ENCODE results near the gene FBXW7. TPM values are rescaled to one million over a fixed set of nuclear protein-coding genes. Genes with fewer than 3 reads are reported as not detected.
A peak's percentile ranks its signal among the peaks of the same experiment; 100 is the strongest.

Gene FBXW7
- total RNA-seq, 1 donor from 2014 or later: 47.2 TPM

DNA sequence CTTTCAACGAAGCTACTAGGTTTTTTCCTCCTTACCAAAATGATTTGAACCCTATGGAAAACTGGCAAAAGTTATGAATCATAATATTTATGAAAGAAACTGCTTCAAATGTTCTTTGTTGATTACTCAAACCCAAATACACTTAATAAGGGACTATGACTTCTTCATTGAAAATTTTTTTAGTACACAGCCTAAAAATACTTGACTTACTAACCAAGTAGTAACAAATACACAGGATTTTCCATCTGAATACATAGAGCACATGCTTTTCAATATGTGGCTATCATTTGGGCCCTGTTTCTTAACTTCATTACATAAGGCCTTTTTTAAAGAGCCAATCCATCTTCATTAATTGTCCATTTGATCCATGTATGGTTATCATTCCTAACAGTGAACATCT, 171.5 kb downstream of the FBXW7 start:
- H3K4me3 ChIP-seq: no peak overlapping the region
- intact Hi-C loops (cut with DNase I): no loop called here
- DNase-seq: no peak
- no peaks in the 10 kb centered on the region for H3K9me3 ChIP-seq
- no peaks in the 10 kb centered on the region for H3K4me1 ChIP-seq
- no peak overlapping the region for H3K27ac ChIP-seq
- no peak for TF ChIP-seq CTCF (IDR thresholded peaks at IDR 0.05)
- H3K36me3 ChIP-seq: no peaks in the 10 kb centered on the region
- no peaks in the 10 kb centered on the region for H3K27me3 ChIP-seq
- ATAC-seq: no peak

- H3K4me3 ChIP-seq: no peak overlapping the region
- no peaks in the 10 kb centered on the region for H3K9me3 ChIP-seq
- H3K27me3 ChIP-seq: no peaks in the 10 kb centered on the region
- ATAC-seq (no peak), DNase-seq (no peak)
- H3K4me1 ChIP-seq: no peaks in the 10 kb centered on the region
- H3K36me3 ChIP-seq: no peaks in the 10 kb centered on the region
- no peak for TF ChIP-seq CTCF (IDR thresholded peaks at IDR 0.05)
- intact Hi-C loops (cut with DNase I): no loop called here
- H3K27ac ChIP-seq: no peak overlapping the region
Measured at GRCh38 chr4:152363904-152364303, 172.0 kb downstream of the FBXW7 start.

GRCh38 chr4:152363086-152363485, 172.8 kb downstream of the FBXW7 start:
- DNase-seq (no peak), ATAC-seq (no peak)
- H3K27me3 ChIP-seq: no peaks in the 10 kb centered on the region
- no peaks in the 10 kb centered on the region for H3K36me3 ChIP-seq
- no peak for TF ChIP-seq CTCF (IDR thresholded peaks at IDR 0.05)
- H3K4me3 ChIP-seq: no peak overlapping the region
- H3K4me1 ChIP-seq: no peaks in the 10 kb centered on the region
- H3K9me3 ChIP-seq: no peaks in the 10 kb centered on the region
- no peak overlapping the region for H3K27ac ChIP-seq
- intact Hi-C loops (cut with DNase I): no loop called here

GRCh38 chr4:152360045-152360410, 175.9 kb downstream of the FBXW7 start:
- DNase-seq (no peak), ATAC-seq (no peak)
- H3K4me1 ChIP-seq: peaks cover 6% of the 10 kb centered on the region
- no peak overlapping the region for H3K4me3 ChIP-seq
- H3K9me3 ChIP-seq: no peaks in the 10 kb centered on the region
- H3K27me3 ChIP-seq: no peaks in the 10 kb centered on the region
- intact Hi-C loops (cut with DNase I): no loop called here
- no peak for TF ChIP-seq CTCF (IDR thresholded peaks at IDR 0.05)
- no peaks in the 10 kb centered on the region for H3K36me3 ChIP-seq
- no peak overlapping the region for H3K27ac ChIP-seq

DNA sequence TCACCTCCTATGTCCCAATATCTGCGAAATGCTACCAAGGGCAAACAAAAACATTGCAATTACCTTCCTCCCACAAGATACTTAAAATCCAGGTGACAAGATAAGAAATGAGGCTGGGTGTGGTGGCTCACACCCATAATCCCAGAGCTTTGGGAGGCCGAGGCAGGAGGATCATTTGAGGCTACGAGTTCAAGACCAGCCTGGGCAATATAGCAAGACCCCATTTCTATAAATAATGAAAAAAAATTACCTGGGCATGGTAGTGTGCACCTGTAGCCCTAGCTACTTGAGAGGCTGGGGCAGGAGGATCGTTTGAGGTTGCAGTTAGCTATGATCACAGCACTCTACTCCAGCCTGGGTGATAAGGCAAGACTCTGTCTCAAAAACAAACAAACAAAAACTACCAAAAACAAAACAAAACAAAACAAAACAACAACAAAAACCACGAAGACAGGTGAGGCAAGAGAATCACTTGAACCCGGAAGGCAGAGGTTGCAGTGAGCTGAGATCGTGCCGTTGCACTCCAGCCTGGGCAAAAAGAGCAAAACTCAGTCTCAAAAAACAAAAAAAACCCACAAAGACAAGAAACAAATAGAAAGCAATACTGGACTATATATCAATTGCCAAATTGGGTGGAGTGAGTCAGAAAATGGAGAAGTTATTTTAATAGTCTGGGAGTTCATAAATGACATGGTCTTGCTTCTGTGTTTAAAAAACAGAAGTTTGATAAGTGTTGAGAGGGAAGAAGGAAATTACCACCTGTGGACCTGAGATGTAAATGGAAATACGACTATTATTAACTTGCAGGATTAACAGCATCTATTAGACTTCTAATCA, 176.5 kb downstream of the FBXW7 start:
- ATAC-seq (peak; percentile 25), DNase-seq (no peak)
- Histone ChIP-seq H3K27ac (no peak overlapping the region), H3K4me1 (peaks cover 6% of the 10 kb centered on the region), H3K9me3 (no peaks in the 10 kb centered on the region), H3K4me3 (no peak overlapping the region), H3K27me3 (no peaks in the 10 kb centered on the region), H3K36me3 (no peaks in the 10 kb centered on the region)
- TF ChIP-seq CTCF (IDR thresholded peaks at IDR 0.05): no peak
- intact Hi-C loops (cut with DNase I): no loop called here

Measured in upper lobe of right lung (tissue), 1 donor.